HEK293 (cell line): ENCODE data around the gene KLK5.
"Not testable (repeated sequence)": the region's sequence is repeated elsewhere in the genome, so short reads cannot be mapped to it uniquely, and the experiment has no call there.

Experiments
- CTCF ChIA-PET: fragments of 350-600 bp; formaldehyde crosslinking; extraction: SDS; loops from one replicate; lab custom pipeline; 2021; ENCODE audit warnings: antibody characterized with exemption; lab: Yijun Ruan, JAX
- POLR2A ChIA-PET: fragments of 300-600 bp; formaldehyde crosslinking; extraction: SDS; loops from one replicate; lab custom pipeline; 2020; ENCODE audit warnings: antibody characterized with exemption, inconsistent platforms; lab: Yijun Ruan, JAX
- H3K27ac ChIP-seq: fragments of 200-500 bp; sonication (Bioruptor generic); 2 replicates; pipeline ENCODE4 v1.5.1; 2014; ENCODE audit warnings: low read depth, low read length, control low read depth, inconsistent platforms; ENCODE audit errors: extremely low read depth
- H3K36me3 ChIP-seq, 2 experiments: fragments of 200-500 bp in 1 of 2; sonication (Bioruptor generic) in 1 of 2; 1 replicate in 1 of 2; 2 replicates in 1 of 2; pipeline ENCODE4 v1.5.1; 2014 to 2017; ENCODE audit warnings: inconsistent platforms in 2 of 2, low read length in 2 of 2; ENCODE audit not compliant: control insufficient read depth in 2 of 2, insufficient read depth in 1 of 2
- H3K4me1 ChIP-seq: fragments of 200-500 bp; sonication (Bioruptor generic); 2 replicates; pipeline ENCODE4 v1.5.1; 2014; ENCODE audit warnings: mild to moderate bottlenecking, low read length, inconsistent platforms; ENCODE audit not compliant: control insufficient read depth, insufficient read depth
- H3K4me3 ChIP-seq: 2 replicates; pipeline ENCODE4 v1.5.1; 2011; ENCODE audit warnings: low read depth, mild to moderate bottlenecking, control low read depth, low read length, moderate library complexity
- H3K9me3 ChIP-seq: fragments of 200-500 bp; sonication (Bioruptor generic); 2 replicates; pipeline ENCODE4 v1.5.1; 2014; ENCODE audit warnings: low read depth, low read length, inconsistent platforms; ENCODE audit not compliant: control insufficient read depth, insufficient read depth
- GLI4 ChIP-seq: fragments of 450-650 bp; formaldehyde crosslinking; IDR thresholded peaks from 2 replicates; pipeline ENCODE4 v1.5.1; 2016; ENCODE audit warnings: missing biosample characterization, missing genetic modification characterization
- INSM2 ChIP-seq: fragments of 450-650 bp; formaldehyde crosslinking; IDR thresholded peaks from 2 replicates; pipeline ENCODE4 v1.5.1; 2016; ENCODE audit warnings: missing biosample characterization, missing genetic modification characterization
- PRDM2 ChIP-seq: fragments of 450-650 bp; formaldehyde crosslinking; IDR thresholded peaks from 2 replicates; pipeline ENCODE4 v1.5.1; 2016; ENCODE audit warnings: missing biosample characterization, missing genetic modification characterization, borderline replicate concordance
- YY1 ChIP-seq: fragments of 450-650 bp; formaldehyde crosslinking; IDR thresholded peaks from 2 replicates; pipeline ENCODE4 v1.5.1; 2018; ENCODE audit warnings: missing biosample characterization, missing genetic modification characterization
- ZBTB49 ChIP-seq: fragments of 450-650 bp; formaldehyde crosslinking; IDR thresholded peaks from 2 replicates; pipeline ENCODE4 v1.5.1; 2016; ENCODE audit warnings: missing biosample characterization, missing genetic modification characterization, low read depth
- ZFHX2 ChIP-seq: fragments of 450-650 bp; formaldehyde crosslinking; conservative IDR thresholded peaks from 2 replicates; pipeline ENCODE4 v1.5.1; 2016; ENCODE audit warnings: missing biosample characterization, missing genetic modification characterization
- ZNF114 ChIP-seq: fragments of 450-650 bp; formaldehyde crosslinking; IDR thresholded peaks from 2 replicates; pipeline ENCODE4 v1.5.0; 2017; ENCODE audit warnings: missing biosample characterization, missing genetic modification characterization
- ZNF16 ChIP-seq: fragments of 450-650 bp; formaldehyde crosslinking; IDR thresholded peaks from 2 replicates; pipeline ENCODE4 v1.5.1; 2016; ENCODE audit warnings: low read depth, missing biosample characterization, missing genetic modification characterization
- ZNF184 ChIP-seq: fragments of 450-650 bp; IDR thresholded peaks from 2 replicates; pipeline ENCODE4 v1.5.1; 2018; ENCODE audit warnings: missing biosample characterization, mild to moderate bottlenecking, missing genetic modification characterization
- ZNF292 ChIP-seq: fragments of 450-650 bp; formaldehyde crosslinking; IDR thresholded peaks from 2 replicates; pipeline ENCODE4 v1.5.1; 2016; ENCODE audit warnings: low read depth, missing biosample characterization, missing genetic modification characterization, borderline replicate concordance
- ZNF350 ChIP-seq: fragments of 450-650 bp; formaldehyde crosslinking; IDR thresholded peaks from 2 replicates; pipeline ENCODE4 v1.5.0; 2017; ENCODE audit warnings: missing biosample characterization, mild to moderate bottlenecking, missing genetic modification characterization
- ZNF473 ChIP-seq: fragments of 450-650 bp; formaldehyde crosslinking; IDR thresholded peaks from 2 replicates; pipeline ENCODE4 v1.5.1; 2017; ENCODE audit warnings: missing biosample characterization, missing genetic modification characterization
- ZNF530 ChIP-seq: fragments of 450-650 bp; formaldehyde crosslinking; IDR thresholded peaks from 2 replicates; pipeline ENCODE4 v1.5.1; 2016; ENCODE audit warnings: low read depth, missing biosample characterization, missing genetic modification characterization
- ZNF548 ChIP-seq: fragments of 450-650 bp; formaldehyde crosslinking; IDR thresholded peaks from 2 replicates; pipeline ENCODE4 v1.5.1; 2016; ENCODE audit warnings: missing biosample characterization, missing genetic modification characterization
- ZNF624 ChIP-seq: fragments of 450-650 bp; formaldehyde crosslinking; IDR thresholded peaks from 2 replicates; pipeline ENCODE4 v1.5.1; 2017; ENCODE audit warnings: missing biosample characterization, missing genetic modification characterization
- ZNF792 ChIP-seq: fragments of 450-650 bp; formaldehyde crosslinking; IDR thresholded peaks from 2 replicates; pipeline ENCODE4 v1.5.1; 2016; ENCODE audit warnings: missing biosample characterization, missing genetic modification characterization

The KLK5 gene

GRCh38 chr19:50994129-50994528 is 41.3 kb upstream of the KLK5 start:
- Histone ChIP-seq H3K4me1 (no peaks in the 10 kb centered on the region), H3K27ac (no peak overlapping the region), H3K9me3 (no peaks in the 10 kb centered on the region), H3K4me3 (no peak overlapping the region), H3K36me3 (no peaks in the 10 kb centered on the region)
- ChIA-PET POLR2A (interaction anchor here (0.6 kb wide), 1 partner anchor 8 kb away, joined by 3 read pairs; no protein-coding TSS in a partner anchor), CTCF (interaction anchor here (1.2 to 1.3 kb wide), 2 partner anchors 23 to 27 kb away, joined by 3 to 6 read pairs; no protein-coding TSS in a partner anchor)
- TF ChIP-seq ZBTB49 = no peak
- no peak for TF ChIP-seq INSM2 (tag by site-specific recombination)
- TF ChIP-seq ZNF16 (tag by site-specific recombination) = no peak
- TF ChIP-seq PRDM2 (tag by site-specific recombination) = no peak

GRCh38 chr19:50992666-50993035 is 39.8 kb upstream of the KLK5 start:
- Histone ChIP-seq H3K36me3 (no peaks in the 10 kb centered on the region), H3K4me3 (no peak overlapping the region), H3K4me1 (no peaks in the 10 kb centered on the region), H3K27ac (no peak overlapping the region), H3K9me3 (no peaks in the 10 kb centered on the region)
- no peak for TF ChIP-seq GLI4 (tag by site-specific recombination)
- TF ChIP-seq ZNF792 (tag by site-specific recombination) = no peak
- no peak for TF ChIP-seq ZNF473
- TF ChIP-seq ZNF548 (tag by site-specific recombination) = no peak
- no peak for TF ChIP-seq ZNF624 (tag by site-specific recombination)
- no peak for TF ChIP-seq YY1 (tag by site-specific recombination)
- no peak for TF ChIP-seq ZNF292 (tag by site-specific recombination)
- no peak for TF ChIP-seq ZNF530 (tag by site-specific recombination)
- no peak for TF ChIP-seq ZNF16 (tag by site-specific recombination)
- no peak for TF ChIP-seq ZNF114 (tag by site-specific recombination)
- no peak for TF ChIP-seq ZNF350 (tag by site-specific recombination)
- TF ChIP-seq ZNF184 (tag by site-specific recombination) = no peak
- no peak for TF ChIP-seq ZFHX2 (tag by site-specific recombination)
- ChIA-PET POLR2A (interaction anchor here (0.6 kb wide), 1 partner anchor 56 kb away, joined by 4 read pairs; no protein-coding TSS in a partner anchor), CTCF (interaction anchor here (0.7 to 1.5 kb wide), 4 partner anchors 29 to 138 kb away, joined by 3 to 4 read pairs (median 4); no protein-coding TSS in a partner anchor)

GRCh38 chr19:50984416-50984815 is 31.6 kb upstream of the KLK5 start:
- POLR2A ChIA-PET, H3K4me3 ChIP-seq, H3K27ac ChIP-seq, H3K4me1 ChIP-seq, H3K36me3 ChIP-seq, H3K9me3 ChIP-seq: not testable (repeated sequence)
- CTCF ChIA-PET = interaction anchor here (0.9 to 1.2 kb wide), 2 partner anchors 32 to 110 kb away, joined by 4 to 5 read pairs; no protein-coding TSS in a partner anchor
